GM12872 (cell line): Measurements from ENCODE around the gene SDCCAG8.

Source experiments
- CTCF ChIP-seq: IDR thresholded peaks from 3 replicates; pipeline ENCODE4 v1.5.1; 2011; ENCODE audit warnings: low read depth, mild to moderate bottlenecking, low read length, moderate library complexity; ENCODE audit not compliant: insufficient read depth

The SDCCAG8 gene

DNA sequence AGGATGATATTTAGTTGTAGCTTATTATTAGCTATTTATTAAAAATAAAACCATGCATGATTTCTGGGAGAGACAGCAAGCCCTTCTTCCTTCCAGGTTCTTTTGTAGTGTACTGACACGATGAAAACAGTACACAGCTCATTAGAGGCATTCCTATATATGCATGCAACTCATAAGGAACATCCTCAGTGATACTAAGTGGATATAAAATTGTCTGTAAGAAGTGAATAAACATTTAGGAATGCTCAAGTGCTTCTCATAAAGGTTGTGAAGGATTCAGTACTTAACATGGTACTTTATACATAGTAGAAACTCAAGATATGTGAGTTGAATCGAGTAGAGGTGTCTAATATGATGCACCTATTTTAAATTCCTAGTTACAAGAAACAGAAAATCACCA, 287.7 kb downstream of the SDCCAG8 start:
- no peak for TF ChIP-seq CTCF

GRCh38 chr1:243546457-243546856, 290.6 kb downstream of the SDCCAG8 start:
- TF ChIP-seq CTCF = no peak

DNA sequence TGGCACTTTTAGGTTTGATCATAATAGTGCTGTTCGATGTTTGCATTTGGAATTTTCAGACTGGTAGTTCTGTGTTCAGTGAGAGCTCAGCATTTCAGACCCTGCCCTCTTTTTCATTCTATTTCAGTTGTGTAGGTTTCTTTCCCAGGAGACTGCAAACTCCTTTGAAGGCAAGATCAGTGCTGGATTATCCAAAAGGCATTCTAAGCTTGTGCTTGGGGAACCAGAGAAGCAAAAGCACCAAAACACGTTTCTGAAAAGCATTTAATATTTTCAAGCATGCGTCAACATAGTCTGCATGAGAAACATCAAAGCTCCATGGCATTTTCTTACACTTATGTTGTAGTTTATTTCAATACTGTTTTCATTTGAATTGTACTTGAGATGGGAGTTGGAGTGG, 292.1 kb downstream of the SDCCAG8 start:
- no peak for TF ChIP-seq CTCF

- TF ChIP-seq CTCF = no peak
Observed at GRCh38 chr1:243548516-243548915, 292.7 kb downstream of the SDCCAG8 start.

GRCh38 chr1:243549108-243549507, 293.3 kb downstream of the SDCCAG8 start:
- no peak for TF ChIP-seq CTCF
